ENCODE measurements around the gene PROX2.

Gene PROX2

DNA sequence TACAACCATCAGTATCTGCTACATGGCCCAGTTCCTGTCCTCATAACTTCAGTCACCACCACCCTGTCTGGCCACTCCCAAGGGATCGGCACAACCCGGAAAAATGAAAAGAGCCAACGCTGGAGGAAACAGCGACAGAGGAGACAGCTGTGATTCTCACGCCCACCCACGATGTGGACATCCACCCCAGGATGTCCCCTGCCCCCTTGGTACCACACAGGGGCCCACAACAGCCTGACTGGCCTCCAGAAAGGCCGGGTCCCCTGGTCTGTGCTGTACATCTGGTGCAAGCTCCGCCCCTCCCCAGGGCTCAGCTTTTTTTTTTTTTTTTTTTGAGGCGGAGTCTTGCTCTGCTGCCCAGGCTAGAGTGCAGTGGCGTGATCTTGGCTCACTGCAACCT is 34.6 kb upstream of the PROX2 start:
- H3K27ac ChIP-seq = no peak overlapping the region
- no peak for DNase-seq (ENCODE audit: low read depth, low spot score)

DNA sequence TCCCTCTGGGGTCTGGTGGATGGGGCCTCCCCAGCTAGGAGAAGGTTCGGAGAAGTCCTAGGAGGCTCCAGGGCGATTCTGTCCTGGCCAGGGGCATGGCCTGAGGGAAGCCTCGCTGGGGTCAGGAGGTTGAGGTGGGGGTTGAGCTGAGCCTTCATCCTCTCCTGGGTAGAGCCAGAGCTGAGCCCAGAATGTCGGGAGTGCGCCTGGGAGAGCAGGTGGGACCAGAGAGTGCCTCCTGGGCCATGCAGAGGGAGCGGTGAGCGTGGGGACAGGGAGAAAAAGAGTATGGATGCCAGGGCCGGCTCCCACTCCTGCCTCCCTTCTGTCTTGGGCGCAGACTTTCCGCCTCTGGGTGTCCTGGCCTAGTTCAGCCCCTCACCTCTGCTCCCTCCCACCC is 34.0 kb upstream of the PROX2 start:
- no peak for DNase-seq (ENCODE audit: low read depth, low spot score)
- no peak overlapping the region for H3K27ac ChIP-seq

DNA sequence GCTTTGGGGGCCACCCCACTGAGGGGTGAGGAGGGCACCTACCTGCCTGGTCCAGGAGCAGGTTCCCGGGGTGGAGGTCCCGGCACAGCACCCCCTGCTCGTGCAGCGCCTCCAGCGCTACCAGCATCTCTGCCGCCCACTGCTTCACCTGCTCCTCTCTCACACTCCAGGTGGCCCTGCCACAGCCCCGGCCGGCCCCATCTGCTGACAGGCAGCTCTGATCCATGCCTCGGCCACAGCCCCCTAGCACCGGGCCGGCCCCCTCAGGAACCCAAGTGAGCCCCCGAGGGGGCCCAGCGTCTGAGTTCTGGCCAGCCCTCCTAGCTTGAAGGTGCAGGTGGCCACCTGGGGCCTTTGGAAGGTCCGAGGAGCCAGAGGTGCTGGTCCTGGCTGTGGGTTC is 33.6 kb upstream of the PROX2 start:
- DNase-seq (ENCODE audit: low read depth, low spot score) = no peak
- no peak overlapping the region for H3K27ac ChIP-seq

DNA sequence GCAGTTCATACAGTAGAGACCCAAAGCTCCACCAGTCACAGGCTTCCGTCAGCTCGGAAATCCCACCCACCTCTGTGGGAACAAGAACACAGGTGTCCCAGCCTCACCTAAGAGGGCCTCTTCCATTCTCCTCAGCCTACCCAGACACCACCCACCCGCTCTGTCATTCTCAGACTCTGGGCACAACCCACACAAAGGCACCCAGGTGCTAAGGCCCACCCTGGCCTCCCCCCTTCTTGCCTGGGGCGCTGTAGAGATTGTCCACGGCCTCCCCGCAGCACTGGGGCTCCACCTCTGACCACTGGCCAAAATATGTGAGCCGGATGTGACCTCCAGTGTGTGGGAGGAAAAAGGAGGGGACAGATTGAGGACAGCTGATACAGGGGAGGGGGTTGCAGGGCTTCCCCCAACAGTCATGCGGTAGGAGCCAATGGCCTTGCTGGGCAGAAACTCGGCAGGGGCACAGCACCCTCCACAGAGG is 33.0 kb upstream of the PROX2 start:
- H3K27ac ChIP-seq = no peak overlapping the region
- no peak for DNase-seq (ENCODE audit: low read depth, low spot score)

DNA sequence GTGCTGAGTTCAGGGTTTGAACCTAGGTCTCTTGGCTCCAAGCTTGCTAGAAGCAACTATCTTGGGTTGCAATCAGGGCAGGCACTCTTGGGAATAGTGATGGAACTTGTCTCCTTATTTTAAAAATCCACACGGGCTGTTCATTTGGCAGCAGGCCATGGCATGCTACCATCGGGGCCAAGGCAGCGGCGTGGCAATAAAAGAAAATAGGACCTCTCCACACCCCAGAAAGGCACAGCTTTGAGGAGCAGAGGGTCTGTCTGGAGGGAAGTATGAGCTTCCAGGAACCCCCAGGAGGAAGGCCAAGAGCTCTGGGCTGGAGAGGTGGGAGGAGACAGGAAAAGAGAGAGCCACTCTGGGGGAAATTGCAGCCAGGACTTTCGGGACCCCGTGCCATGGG is 31.8 kb upstream of the PROX2 start:
- DNase-seq (ENCODE audit: low read depth, low spot score) = no peak
- H3K27ac ChIP-seq = no peak overlapping the region

DNA sequence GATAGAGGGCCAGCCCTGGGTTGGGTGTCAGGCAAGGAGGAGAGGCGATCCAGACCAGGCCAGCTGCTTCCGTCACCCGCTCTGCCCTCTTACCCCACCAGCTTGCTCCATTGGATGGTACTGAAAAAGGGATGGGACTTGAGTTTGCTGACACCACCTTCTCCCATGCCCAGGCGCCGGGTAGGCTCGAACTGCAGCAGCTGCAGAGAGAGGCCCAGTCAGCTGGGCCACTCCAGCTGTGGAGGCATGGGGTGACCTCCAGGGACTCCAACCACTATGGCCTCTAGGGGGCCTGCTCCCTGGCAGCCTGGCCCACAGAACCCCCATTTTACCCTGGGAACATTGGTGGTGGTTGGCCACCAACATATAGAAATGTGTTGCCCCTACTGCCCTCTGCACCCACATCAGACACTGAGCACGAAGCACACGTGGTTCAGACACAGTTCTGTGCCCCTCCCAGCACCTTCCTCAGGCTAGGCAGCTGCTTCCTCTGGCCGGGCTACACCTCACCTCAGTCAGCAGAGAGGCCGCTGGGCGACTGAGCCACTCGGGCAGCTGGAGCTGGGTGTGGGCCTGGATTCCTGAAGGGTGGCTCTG is 31.1 kb upstream of the PROX2 start:
- no peak for DNase-seq (ENCODE audit: low read depth, low spot score)
- no peak overlapping the region for H3K27ac ChIP-seq

DNA sequence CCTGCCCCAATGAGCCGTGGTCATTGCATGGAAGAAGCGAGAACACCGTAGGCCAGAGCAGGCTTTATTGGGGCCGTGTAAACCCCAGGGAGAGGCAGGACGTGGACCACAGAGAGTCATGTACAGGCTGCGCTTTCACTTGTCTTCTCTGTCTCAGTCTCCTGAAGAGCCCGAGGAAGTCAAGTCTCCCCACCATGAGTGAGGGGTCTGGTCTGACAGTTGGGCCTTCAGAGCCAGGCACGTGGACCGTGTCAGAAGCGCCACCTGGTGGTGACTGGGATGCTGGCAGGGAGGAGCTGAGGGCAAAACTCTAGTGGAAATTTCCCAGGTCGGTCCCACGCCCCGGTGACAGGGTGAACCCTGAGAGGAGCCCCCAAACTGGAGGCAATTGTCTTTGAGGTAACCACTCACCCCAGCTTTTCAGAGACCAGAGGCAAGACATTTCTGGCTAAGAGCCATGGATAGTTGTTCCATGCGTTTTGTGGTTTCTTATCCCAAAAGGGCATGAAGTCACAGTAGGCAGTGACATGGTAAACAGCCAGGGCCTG is 29.7 kb upstream of the PROX2 start:
- H3K27ac ChIP-seq = no peak overlapping the region
- no peak for DNase-seq (ENCODE audit: low read depth, low spot score)

DNA sequence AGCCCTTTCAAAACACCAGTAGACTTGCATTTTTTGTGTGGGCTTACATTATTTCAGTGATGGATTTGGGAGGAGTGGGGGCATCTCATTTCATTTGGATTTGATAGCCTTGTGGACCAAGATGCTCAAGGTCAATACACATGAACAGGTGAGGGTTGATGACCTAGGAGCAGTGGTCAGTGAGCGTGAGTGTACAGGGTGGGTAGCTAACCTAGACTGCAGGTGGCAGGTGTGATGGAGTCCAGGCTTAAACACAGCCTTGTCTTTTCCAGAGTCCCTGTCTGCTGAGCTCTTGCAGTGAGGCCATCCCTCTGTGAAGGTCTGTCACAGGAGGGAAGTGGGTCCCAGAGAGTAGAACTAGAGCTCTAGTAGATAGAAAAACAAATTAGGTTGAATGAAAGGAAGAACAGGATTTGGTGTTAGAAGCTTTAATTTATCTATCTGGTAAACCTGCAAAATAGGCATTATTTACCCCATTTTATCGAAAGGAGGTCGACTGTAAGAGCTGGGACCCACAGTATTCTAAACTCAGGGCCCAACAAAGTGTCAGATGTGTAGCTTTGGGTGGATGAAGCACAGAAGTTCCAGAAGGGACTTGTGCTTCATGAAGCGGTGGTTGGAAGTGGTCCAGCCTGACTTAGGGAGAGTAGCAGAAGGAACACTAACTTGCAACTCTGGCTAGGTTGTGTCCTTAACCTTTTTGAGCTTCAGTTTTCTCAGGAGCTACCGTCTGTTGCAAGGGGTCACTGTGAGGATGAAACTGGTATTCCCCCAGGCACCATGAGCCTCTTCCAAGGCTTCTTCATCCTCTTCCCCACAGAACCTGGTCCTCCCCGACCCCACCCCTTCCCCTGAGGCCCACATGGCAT is 28.9 kb upstream of the PROX2 start:
- H3K27ac ChIP-seq = no peak overlapping the region
- no peak for DNase-seq (ENCODE audit: low read depth, low spot score)

DNA sequence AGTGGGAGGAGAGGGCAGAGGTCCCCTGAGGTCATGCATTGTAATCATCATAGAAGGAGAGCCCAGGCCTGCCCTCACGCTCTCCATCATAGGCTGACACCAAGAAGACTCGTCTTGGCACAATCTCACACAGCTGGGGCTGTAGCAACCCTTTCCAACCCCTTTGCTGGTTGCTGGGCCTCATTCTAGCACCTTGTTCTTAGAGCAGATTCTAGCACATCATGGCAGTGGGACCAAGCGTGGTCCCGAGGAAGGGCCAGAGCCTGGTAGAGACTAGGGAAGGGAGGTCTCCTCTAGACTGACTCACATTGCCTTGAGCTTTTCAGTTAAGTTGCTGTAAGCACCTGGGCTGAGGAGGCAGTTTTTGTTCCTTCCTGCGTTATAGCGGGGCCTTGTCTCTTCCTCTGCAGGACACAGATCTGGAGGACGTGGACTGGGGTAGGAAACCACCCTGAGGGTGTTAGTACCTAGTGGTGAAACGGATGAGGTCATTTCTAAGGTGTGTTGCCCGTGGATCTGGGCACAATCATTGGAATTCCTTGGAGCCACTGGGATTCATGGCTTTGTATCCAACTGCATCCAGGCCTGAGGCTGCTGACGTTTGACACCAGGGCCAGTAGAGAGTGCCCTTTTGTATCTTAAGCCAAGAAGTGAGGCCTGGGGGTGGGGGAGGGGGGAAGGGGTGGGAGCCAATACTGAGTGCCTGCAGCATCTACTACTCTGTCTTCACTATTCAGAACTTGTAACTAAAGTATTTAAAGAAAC is 27.2 kb upstream of the PROX2 start:
- no peak for DNase-seq (ENCODE audit: low read depth, low spot score)
- no peak overlapping the region for H3K27ac ChIP-seq

DNA sequence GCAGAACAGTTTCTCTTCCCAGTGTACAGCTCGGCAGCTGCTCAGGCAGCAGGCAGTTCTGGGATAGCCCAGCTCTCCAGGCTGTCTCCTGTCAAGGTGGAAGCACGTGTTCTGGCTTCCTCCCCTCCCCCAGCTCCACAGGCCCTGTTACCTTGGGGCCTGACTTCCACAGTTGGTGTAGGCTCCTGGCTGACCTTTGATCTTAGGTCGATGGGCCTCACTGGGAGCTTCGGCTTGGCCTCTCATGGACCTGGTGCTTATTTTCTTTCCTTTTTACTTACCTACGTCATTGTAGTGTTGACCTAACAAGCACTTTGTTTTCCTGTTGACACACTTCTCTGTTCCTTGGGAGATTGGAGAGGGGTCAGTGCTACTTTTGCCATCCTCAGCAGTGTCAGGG is 22.7 kb upstream of the PROX2 start:
- H3K27ac ChIP-seq = no peak overlapping the region

DNA sequence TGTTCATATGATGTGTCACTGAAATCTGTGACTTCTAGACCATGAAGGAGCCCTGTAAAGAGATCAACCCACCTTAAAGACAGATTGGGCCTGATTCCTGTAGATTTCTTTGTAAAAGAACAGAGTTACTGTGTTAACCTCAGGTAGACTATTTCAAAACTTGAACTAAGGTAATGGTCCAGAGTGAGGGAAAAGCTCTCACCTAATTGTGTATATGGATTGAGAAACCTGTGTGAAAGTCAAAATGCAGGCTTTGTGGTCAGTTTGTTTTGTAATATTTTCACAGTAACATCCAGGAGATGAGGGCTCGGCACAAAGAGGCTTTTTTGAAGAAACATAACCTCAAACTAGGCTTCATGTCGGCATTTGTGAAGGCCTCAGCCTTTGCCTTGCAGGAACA is 22.1 kb upstream of the PROX2 start:
- DNase-seq (ENCODE audit: low read depth, low spot score) = no peak

More for the DNA sequence above, 22.7 kb upstream of the PROX2 start:
- no peak for DNase-seq (ENCODE audit: low read depth, low spot score)

DNA sequence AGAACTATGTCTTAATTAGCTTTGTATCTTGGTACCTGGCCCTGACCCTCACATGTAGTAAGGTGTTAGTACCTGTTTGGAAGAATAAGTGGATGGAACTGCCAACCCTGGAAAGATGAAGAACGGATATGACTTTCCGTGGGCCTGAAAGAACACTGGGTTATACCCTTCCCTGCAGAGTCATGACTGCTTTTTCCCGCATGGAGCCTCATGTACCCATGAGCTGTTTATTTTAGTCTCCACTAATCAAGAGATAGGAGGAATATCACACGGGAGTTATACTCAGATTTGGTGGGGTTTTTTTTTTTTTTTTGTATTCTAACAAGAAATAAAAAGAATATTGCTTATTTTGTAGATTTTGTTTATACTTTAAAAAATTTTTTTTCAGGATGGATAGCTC is 21.7 kb upstream of the PROX2 start:
- no peak for DNase-seq (ENCODE audit: low read depth, low spot score)
- H3K27ac ChIP-seq = no peak overlapping the region

More for the DNA sequence above, 22.1 kb upstream of the PROX2 start:
- H3K27ac ChIP-seq = no peak overlapping the region

DNA sequence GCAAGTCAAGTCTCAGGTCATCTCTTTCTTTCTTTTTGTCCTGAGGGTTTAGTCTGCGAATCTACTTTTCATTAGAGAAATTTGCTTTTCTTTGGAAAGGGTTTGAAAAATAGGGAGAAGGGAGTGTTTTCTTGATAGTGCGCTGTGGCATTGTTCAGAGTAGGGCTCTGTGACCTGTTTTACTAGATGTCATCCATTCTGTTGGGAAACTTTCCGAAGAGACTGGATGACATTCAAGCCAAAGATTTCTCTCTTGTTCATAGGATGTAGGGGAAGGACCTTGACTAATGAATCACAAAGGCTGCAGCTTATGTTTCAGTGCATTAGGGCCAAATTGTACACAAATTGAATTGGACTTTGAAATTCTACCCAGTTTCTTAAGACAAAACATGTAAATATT is 20.5 kb upstream of the PROX2 start:
- no peak for DNase-seq (ENCODE audit: low read depth, low spot score)
- H3K27ac ChIP-seq = no peak overlapping the region

DNA sequence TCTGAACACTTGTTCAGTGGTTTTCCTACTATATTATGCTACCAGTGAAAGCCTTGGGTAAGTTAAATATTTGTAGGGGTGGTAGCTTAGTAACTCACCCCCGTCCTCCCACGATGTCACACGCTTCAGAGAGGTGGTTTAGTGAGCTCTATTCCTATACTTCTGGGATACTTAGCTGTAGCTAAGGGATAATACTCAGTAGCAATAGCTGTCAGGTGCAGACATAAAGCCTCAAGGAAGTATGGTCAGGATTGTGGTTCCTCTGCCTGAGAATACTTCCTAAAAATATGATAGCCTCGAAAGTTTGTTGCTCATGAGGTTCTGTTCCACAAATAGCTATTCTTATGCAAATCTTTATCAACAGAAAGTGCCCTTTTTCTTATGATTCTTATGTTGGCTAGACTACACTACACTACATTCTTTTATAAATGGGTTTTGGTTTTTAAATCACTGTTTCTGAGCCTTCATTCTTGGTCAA is 17.7 kb upstream of the PROX2 start:
- no peak for DNase-seq (ENCODE audit: low read depth, low spot score)
- H3K27ac ChIP-seq = no peak overlapping the region

DNA sequence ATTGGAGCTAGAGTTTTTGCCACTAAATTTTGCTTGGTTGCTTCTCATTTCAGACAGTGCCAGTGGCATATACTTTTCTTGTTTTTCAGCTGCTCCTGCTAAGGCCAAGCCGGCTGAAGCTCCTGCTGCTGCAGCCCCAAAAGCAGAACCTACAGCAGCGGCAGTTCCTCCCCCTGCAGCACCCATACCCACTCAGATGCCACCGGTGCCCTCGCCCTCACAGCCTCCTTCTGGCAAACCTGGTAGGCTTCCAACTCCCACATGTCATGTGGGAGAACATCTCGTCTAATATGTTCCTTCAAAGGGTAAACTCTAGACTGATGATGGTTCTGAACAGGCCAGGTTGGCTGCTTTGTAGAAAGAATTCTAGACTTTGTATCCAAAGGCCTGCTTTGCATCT is 16.8 kb upstream of the PROX2 start:
- DNase-seq (ENCODE audit: low read depth, low spot score) = no peak
- no peak overlapping the region for H3K27ac ChIP-seq

DNA sequence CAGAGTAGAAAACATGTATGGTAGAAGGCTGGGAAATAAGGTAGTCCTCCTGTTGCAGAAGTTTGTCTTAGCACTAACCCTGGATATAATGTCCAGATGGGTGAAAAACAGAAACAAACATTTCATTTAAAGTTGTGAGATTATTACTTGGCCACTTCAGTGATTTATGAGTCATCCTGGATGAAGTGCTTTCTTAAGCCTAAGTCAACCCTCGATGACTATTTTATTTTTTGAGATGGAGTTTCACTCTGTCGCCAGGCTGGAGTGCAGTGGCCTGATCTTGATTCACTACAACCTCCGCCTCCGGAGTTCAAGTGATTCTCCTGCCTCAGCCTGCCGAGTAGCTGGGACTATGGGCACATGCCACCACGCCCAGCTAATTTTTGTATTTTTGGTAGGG is 15.9 kb upstream of the PROX2 start:
- no peak for DNase-seq (ENCODE audit: low read depth, low spot score)
- no peak overlapping the region for H3K27ac ChIP-seq

DNA sequence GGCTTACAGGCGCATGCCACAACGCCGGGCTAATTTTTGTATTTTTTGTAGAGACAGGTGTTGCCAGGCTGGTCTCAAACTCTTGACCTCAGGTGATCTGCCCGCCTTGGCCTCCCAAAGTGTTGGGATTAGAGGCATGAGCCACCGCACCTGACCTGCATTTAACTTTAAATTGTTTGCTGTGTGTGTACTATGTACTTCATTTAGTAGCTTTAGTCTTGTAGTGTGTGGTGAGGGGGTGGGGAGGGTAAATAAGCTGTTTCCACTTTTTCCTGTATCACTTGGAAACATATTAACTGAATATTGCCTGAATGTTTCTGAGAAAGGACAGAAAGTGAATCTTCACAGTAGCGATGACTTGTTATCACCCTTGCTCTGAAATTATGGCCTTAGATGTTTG is 14.3 kb upstream of the PROX2 start:
- no peak for DNase-seq (ENCODE audit: low read depth, low spot score)
- H3K27ac ChIP-seq = no peak overlapping the region

DNA sequence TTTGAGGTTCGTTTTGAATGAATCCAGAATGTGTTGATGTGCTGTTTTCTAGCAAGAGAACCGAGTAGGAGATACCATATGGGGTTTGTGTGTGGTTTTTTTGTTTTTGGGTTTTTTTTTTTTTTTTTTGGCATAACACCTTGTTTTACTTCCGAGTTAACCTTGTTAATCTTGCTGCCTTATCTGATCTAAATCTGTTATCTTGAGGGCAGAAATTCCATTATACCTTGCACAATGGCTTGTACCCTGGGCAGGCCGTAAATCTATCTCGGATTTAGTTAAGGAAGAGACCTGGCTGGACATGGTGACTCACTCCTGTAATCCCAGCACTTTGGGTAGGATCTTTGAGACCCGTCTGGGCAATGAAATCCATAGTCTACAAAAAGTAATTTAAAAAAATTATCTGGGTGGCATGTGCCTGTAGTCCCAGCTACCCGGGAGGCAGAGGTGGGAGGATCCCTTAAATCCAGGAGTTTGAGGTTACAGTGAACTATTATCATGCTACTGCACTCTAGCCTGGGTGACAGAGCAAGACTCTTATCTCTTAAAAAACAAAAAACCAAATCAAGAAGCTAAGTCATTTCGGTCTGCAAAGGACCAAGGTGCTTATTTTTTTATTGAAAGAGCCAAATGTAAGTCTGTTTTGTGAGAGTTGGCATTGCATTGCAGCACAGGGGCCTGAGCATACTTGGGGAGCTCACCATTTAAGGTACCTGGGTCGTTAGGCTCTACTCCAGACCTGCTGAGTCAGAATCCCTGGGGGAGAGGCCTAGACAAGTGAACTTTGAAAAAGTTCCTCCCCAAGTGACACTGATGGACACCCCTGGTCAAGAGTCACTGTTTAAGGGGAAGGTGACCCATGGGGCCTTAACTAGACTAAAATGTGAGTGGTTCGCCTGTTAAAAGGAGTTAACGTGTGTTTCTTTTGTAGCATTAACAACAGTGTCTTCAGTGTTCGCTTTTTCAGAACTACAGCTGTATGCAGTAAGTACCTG is 12.5 kb upstream of the PROX2 start:
- no peak for DNase-seq (ENCODE audit: low read depth, low spot score)
- no peak overlapping the region for H3K27ac ChIP-seq

DNA sequence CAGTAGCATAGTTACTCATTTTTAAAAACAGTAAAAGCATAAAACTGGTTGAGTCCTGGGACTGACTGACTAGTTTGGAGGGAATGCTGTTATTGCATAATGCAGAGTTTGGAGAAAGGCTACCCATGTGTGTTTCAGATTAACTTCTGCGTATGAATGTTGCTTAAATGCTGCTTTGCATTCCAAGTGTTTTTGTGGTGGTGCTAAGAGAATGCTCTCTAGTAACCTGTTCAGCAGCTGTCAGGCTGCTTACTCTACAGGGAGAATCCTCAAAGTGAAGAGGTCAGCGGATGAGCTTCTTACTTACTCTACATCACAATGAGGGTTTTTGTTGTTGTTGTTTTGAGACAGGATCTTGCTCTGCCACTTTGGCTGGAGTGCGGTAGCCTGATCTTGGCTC is 10.1 kb upstream of the PROX2 start:
- H3K27ac ChIP-seq = no peak overlapping the region
- no peak for DNase-seq (ENCODE audit: low read depth, low spot score)

Measured in epithelial cell of prostate (primary cell).